H1 (cell line): ENCODE data around the gene RMDN2. TPM values are rescaled to one million over a fixed set of nuclear protein-coding genes. Genes with fewer than 3 reads are reported as not detected.

Source experiments
- CTCF ChIA-PET: fragments of 300-600 bp; sonication (Branson Sonifier 250); formaldehyde crosslinking; loops from one replicate; lab custom pipeline; 2021; ENCODE audit not compliant: partially characterized antibody; lab: Charles Lee
- POLR2A ChIA-PET: fragments of 300-600 bp; sonication (Branson Sonifier 250); formaldehyde crosslinking; loops from one replicate; lab custom pipeline; 2021; ENCODE audit warnings: inconsistent platforms; ENCODE audit not compliant: partially characterized antibody; lab: Charles Lee
- DNase-seq, 2 experiments: peaks; one replicate each; pipeline versions ENCODE4 v3.0.0 to v3.0.0-alpha.2; 2010 to 2022; ENCODE audit warnings: low spot score in 2 of 2, low read depth in 1 of 2, mixed read lengths in 1 of 2
- FAIRE-seq: peaks from 2 replicates; lab custom pipeline; 2011; peaks lifted over from hg19 to GRCh38; lab: Jason Lieb, UNC
- H2AFZ ChIP-seq: 2 replicates; pipeline ENCODE4 v1.8.1; 2012; ENCODE audit warnings: low read length, inconsistent platforms
- H2AK5ac ChIP-seq: 2 replicates; pipeline ENCODE4 v1.6.1; 2013; ENCODE audit warnings: low read depth, low read length
- H2BK120ac ChIP-seq: replicated peaks from 2 replicates; pipeline ENCODE3; 2013; ENCODE audit warnings: low read depth, low read length, inconsistent platforms
- H2BK12ac ChIP-seq: 2 replicates; pipeline ENCODE4 v1.6.1; 2013; ENCODE audit warnings: low read depth, low read length
- H2BK15ac ChIP-seq: 2 replicates; pipeline ENCODE4 v1.6.1; 2013; ENCODE audit warnings: low read length
- H2BK20ac ChIP-seq: 2 replicates; pipeline ENCODE4 v1.6.1; 2013; ENCODE audit warnings: low read length
- H2BK5ac ChIP-seq: 2 replicates; pipeline ENCODE4 v1.6.1; 2013; ENCODE audit warnings: low read depth, low read length
- H3K14ac ChIP-seq: 2 replicates; pipeline ENCODE4 v1.6.1; 2013; ENCODE audit warnings: inconsistent platforms; ENCODE audit not compliant: insufficient read length
- H3K18ac ChIP-seq: 2 replicates; pipeline ENCODE4 v1.6.1; 2013; ENCODE audit warnings: low read length; ENCODE audit errors: extremely low read depth
- H3K23ac ChIP-seq: 2 replicates; pipeline ENCODE4 v1.6.1; 2013; ENCODE audit warnings: inconsistent platforms; ENCODE audit not compliant: insufficient read length
- H3K23me2 ChIP-seq: 2 replicates; pipeline ENCODE4 v1.6.1; 2013; ENCODE audit warnings: low read depth, low read length
- H3K27ac ChIP-seq: 2 replicates; pipeline ENCODE4 v1.6.1; 2011; ENCODE audit warnings: low read depth, low read length, inconsistent platforms
- H3K27me3 ChIP-seq, 4 experiments: replicated peaks in 1 of 4; 1 replicate in 1 of 4; 2 replicates in 3 of 4; pipeline versions ENCODE4 v1.6.1 to v1.8.1; 2011 to 2013; ENCODE audit warnings: low read length in 3 of 4, mild to moderate bottlenecking in 3 of 4, inconsistent platforms in 2 of 4, mixed read lengths in 2 of 4, moderate library complexity in 1 of 4; ENCODE audit not compliant: control insufficient read depth in 3 of 4, insufficient read depth in 3 of 4; ENCODE audit errors: extremely low read depth in 1 of 4
- H3K36me3 ChIP-seq, 4 experiments: 2 replicates each; pipeline versions ENCODE4 v1.6.1 to v1.8.1; 2011 to 2013; ENCODE audit warnings: mild to moderate bottlenecking in 4 of 4, low read length in 3 of 4, moderate library complexity in 2 of 4, control low read depth in 1 of 4, inconsistent platforms in 1 of 4; ENCODE audit not compliant: insufficient read depth in 4 of 4, control insufficient read depth in 2 of 4
- H3K4ac ChIP-seq: replicated peaks from 2 replicates; pipeline ENCODE3; 2013; ENCODE audit warnings: low read length, low read depth, mixed read lengths, inconsistent platforms; ENCODE audit not compliant: insufficient read length
- H3K4me1 ChIP-seq, 4 experiments: replicated peaks in 1 of 4; 1 replicate in 1 of 4; 2 replicates in 3 of 4; pipeline versions ENCODE4 v1.6.1 to v1.8.1; 2011 to 2013; ENCODE audit warnings: low read length in 3 of 4, inconsistent platforms in 2 of 4, mixed read lengths in 1 of 4; ENCODE audit not compliant: insufficient read depth in 4 of 4, control insufficient read depth in 3 of 4
- H3K4me2 ChIP-seq, 2 experiments: 2 replicates each; pipeline versions ENCODE4 v1.6.1 to v1.8.1; 2011 to 2013; ENCODE audit warnings: low read depth in 2 of 2, low read length in 2 of 2, control low read depth in 1 of 2, inconsistent platforms in 1 of 2, mild to moderate bottlenecking in 1 of 2; ENCODE audit not compliant: insufficient read depth in 1 of 2
- H3K4me3 ChIP-seq, 4 experiments: fragments of 200-600, 300-600 bp in 1 of 4; sonication (generic), shearing (Covaris generic), sonication (Bioruptor Twin) in 1 of 4; 2 replicates each; pipeline versions ENCODE4 v1.5.1 to v1.8.1; 2011 to 2016; ENCODE audit warnings: low read length in 4 of 4, low read depth in 3 of 4, control low read depth in 2 of 4, inconsistent platforms in 2 of 4, mild to moderate bottlenecking in 2 of 4, mixed read lengths in 1 of 4, moderate library complexity in 1 of 4; ENCODE audit not compliant: insufficient read depth in 2 of 4; ENCODE audit errors: extremely low read depth in 1 of 4
- H3K56ac ChIP-seq: replicated peaks from 2 replicates; pipeline ENCODE3; 2013; ENCODE audit warnings: low read depth, mild to moderate bottlenecking, mixed read lengths, low read length, inconsistent platforms; ENCODE audit not compliant: insufficient read length
- H3K79me1 ChIP-seq: 2 replicates; pipeline ENCODE4 v1.6.1; 2013; ENCODE audit warnings: low read depth, low read length, control low read depth
- H3K79me2 ChIP-seq, 2 experiments: 2 replicates each; pipeline versions ENCODE4 v1.6.1 to v1.8.1; 2012 to 2013; ENCODE audit warnings: low read length in 2 of 2, mild to moderate bottlenecking in 2 of 2, inconsistent platforms in 1 of 2; ENCODE audit not compliant: insufficient read depth in 2 of 2, control insufficient read depth in 1 of 2
- H3K9ac ChIP-seq, 4 experiments: replicated peaks in 1 of 4; 1 replicate in 1 of 4; 2 replicates in 3 of 4; pipeline versions ENCODE4 v1.6.1 to v1.8.1; 2011 to 2013; ENCODE audit warnings: low read depth in 3 of 4, low read length in 3 of 4, control low read depth in 2 of 4, mild to moderate bottlenecking in 2 of 4, moderate library complexity in 2 of 4, inconsistent platforms in 1 of 4; ENCODE audit errors: extremely low read depth in 1 of 4
- H3K9me3 ChIP-seq, 2 experiments: 2 replicates each; pipeline versions ENCODE4 v1.6.1 to v1.8.1; 2012 to 2013; ENCODE audit warnings: mild to moderate bottlenecking in 2 of 2, moderate library complexity in 2 of 2, control low read depth in 1 of 2, inconsistent platforms in 1 of 2, low read depth in 1 of 2, low read length in 1 of 2, mixed read lengths in 1 of 2; ENCODE audit not compliant: insufficient read depth in 2 of 2
- H4K20me1 ChIP-seq, 2 experiments: replicated peaks in 1 of 2; 2 replicates each; pipeline versions ENCODE3 to v1.8.1; 2011 to 2013; ENCODE audit warnings: inconsistent platforms in 2 of 2, low read length in 2 of 2, mild to moderate bottlenecking in 1 of 2; ENCODE audit not compliant: insufficient read depth in 2 of 2, control insufficient read depth in 1 of 2
- H4K5ac ChIP-seq: 2 replicates; pipeline ENCODE4 v1.6.1; 2013; ENCODE audit warnings: low read length, low read depth, mixed read lengths, inconsistent platforms; ENCODE audit not compliant: insufficient read length
- H4K8ac ChIP-seq: 2 replicates; pipeline ENCODE4 v1.8.0; 2013; ENCODE audit warnings: mild to moderate bottlenecking, moderate library complexity, low read length, inconsistent platforms; ENCODE audit not compliant: insufficient read depth; ENCODE audit errors: extremely low read depth
- H4K91ac ChIP-seq: replicated peaks from 2 replicates; pipeline ENCODE3; 2013; ENCODE audit warnings: low read length, mixed read lengths, inconsistent platforms; ENCODE audit not compliant: insufficient read length
- BACH1 ChIP-seq: IDR thresholded peaks from 2 replicates; pipeline ENCODE4 v1.6.1; 2012; ENCODE audit warnings: low read length, improper control_type of control experiment
- CTBP2 ChIP-seq: IDR thresholded peaks from 2 replicates; pipeline ENCODE4 v1.7.0; 2011; ENCODE audit warnings: borderline replicate concordance, mild to moderate bottlenecking, moderate library complexity, mixed read lengths, low read length; ENCODE audit not compliant: insufficient read depth, insufficient read length
- EZH2 ChIP-seq: fragments of 200-600 bp; sonication (generic); IDR thresholded peaks from 2 replicates; pipeline ENCODE4 v1.7.1; 2012; ENCODE audit warnings: low read depth, mild to moderate bottlenecking, moderate library complexity, low read length, inconsistent platforms; ENCODE audit not compliant: severe bottlenecking
- JUN ChIP-seq: IDR thresholded peaks from 2 replicates; pipeline ENCODE4 v1.6.1; 2011; ENCODE audit warnings: low read depth, mild to moderate bottlenecking, improper control_type of control experiment, low read length
- MAFK ChIP-seq: IDR thresholded peaks from 2 replicates; pipeline ENCODE4 v1.6.1; 2012; ENCODE audit warnings: low read depth, mild to moderate bottlenecking, improper control_type of control experiment, low read length
- NANOG ChIP-seq: IDR thresholded peaks from 2 replicates; pipeline ENCODE4 v1.6.1; 2011; ENCODE audit warnings: low read length, low read depth, mild to moderate bottlenecking, inconsistent platforms; ENCODE audit not compliant: insufficient read depth, poor library complexity, severe bottlenecking
- NRF1 ChIP-seq: IDR thresholded peaks from 2 replicates; pipeline ENCODE4 v1.6.1; 2011; ENCODE audit warnings: mild to moderate bottlenecking, low read depth, low read length, improper control_type of control experiment
- POLR2A ChIP-seq, 2 experiments: IDR thresholded peaks; 1 replicate in 1 of 2; 2 replicates in 1 of 2; pipeline ENCODE4 v1.6.1; 2011; ENCODE audit warnings: low read depth in 2 of 2, low read length in 2 of 2, mild to moderate bottlenecking in 2 of 2; ENCODE audit errors: control extremely low read depth in 1 of 2
- RFX5 ChIP-seq: IDR thresholded peaks from 2 replicates; pipeline ENCODE4 v1.6.1; 2011; ENCODE audit warnings: low read depth, low read length, improper control_type of control experiment, borderline replicate concordance
- SAP30 ChIP-seq: fragments of 300-600 bp; sonication (generic); IDR thresholded peaks from 2 replicates; pipeline ENCODE4 v1.7.1; 2012; ENCODE audit warnings: low read length, moderate library complexity, mild to moderate bottlenecking, inconsistent platforms; ENCODE audit not compliant: insufficient read depth, insufficient replicate concordance
- SIRT6 ChIP-seq: IDR thresholded peaks from one replicate; pipeline ENCODE4 v1.7.1; 2012; ENCODE audit warnings: low read length, inconsistent platforms
- TAF1 ChIP-seq: IDR thresholded peaks from 2 replicates; pipeline ENCODE4 v1.6.1; 2011; ENCODE audit warnings: mild to moderate bottlenecking, low read depth, low read length
- ZNF274 ChIP-seq: IDR thresholded peaks from 2 replicates; pipeline ENCODE4 v1.7.0; 2012; ENCODE audit warnings: low read length, borderline replicate concordance; ENCODE audit errors: extremely low read depth
- WGBS, 2 experiments: shearing (Covaris generic) in 1 of 2; methylation state at CpG; one replicate each; pipeline versions ENCODE4 v1.1.6 to v1.1.7; 2013 to 2015; ENCODE audit warnings: low lambda C conversion rate in 2 of 2, mixed read lengths in 2 of 2, inconsistent platforms in 1 of 2, low coverage in 1 of 2, missing lambda C conversion rate in 1 of 2; ENCODE audit not compliant: insufficient replicate concordance in 2 of 2, insufficient coverage in 1 of 2, insufficient read length in 1 of 2; ENCODE audit errors: extremely low coverage in 1 of 2, missing lambda C conversion rate in 1 of 2; 5-methylcytosine and 5-hydroxymethylcytosine counted together
- polyA plus RNA-seq, 7 experiments: library from polyadenylated mRNA; depleted of rRNA in 3 of 7; stranded (reverse) in 5 of 7; unstranded in 2 of 7; fragments of >200 nt in 5 of 7; fragments of 200-250 nt in 2 of 7; gene quantifications; 1 replicate in 5 of 7; 2 replicates in 1 of 7; 4 replicates in 1 of 7; pipeline versions ENCODE4 v1.2.1 to v1.2.3, GENCODE V29; 2011 to 2013; ENCODE audit warnings: missing spikeins in 2 of 7, mixed read lengths in 2 of 7
- total RNA-seq: library from RNA; stranded (reverse); fragmentation: NEBNext Ultra II Directional; extraction: Animal tissue kit (Norgen Biotek cat#: 25700); gene quantifications from 2 replicates; pipeline ENCODE4 v1.2.1, GENCODE V29; 2021
- TF ChIP-seq, protein P1 (sequence below): IDR thresholded peaks from 2 replicates; pipeline ENCODE4 v1.6.1; 2011; ENCODE audit warnings: low read depth, mild to moderate bottlenecking, low read length; ENCODE audit not compliant: insufficient read depth

Gene RMDN2
- total and polyA plus RNA-seq, 2 of the 8 experiments (the other 6 are each of a cell fraction or from before 2014, with no cell fraction given), result 0.53 to 3.0 TPM

DNA sequence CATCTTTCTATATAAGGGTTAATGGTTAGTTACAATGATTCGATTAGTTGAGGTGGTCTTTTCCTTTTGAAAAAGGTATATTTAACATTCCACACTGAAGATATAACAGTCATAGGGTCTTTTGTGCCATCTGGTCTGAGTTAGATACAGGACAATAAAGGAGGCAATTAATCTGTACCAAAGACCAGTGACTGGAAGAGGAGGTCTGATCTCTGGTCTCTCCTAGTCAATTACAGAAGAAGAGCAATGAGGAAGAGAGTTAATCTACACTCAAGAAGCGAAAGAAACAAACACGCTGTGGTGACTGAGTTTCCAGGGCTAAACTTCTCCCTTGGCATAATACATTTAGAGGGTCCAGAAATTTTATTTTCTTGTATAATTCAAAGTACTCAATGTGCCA lies 20.7 kb upstream of the RMDN2 start:
- Histone ChIP-seq H2BK5ac (no peak overlapping the region), H2AFZ (no peak overlapping the region), H4K5ac (no peak overlapping the region), H2BK12ac (no peak overlapping the region), H3K36me3 (no peaks in the 10 kb centered on the region), H3K27ac (no peak overlapping the region), H3K23ac (no peak overlapping the region), H3K56ac (no peak overlapping the region), H4K8ac (no peak overlapping the region), H3K23me2 (no peaks in the 10 kb centered on the region), H3K79me2 (no peaks in the 10 kb centered on the region), H3K4me2 (no peak overlapping the region), H2AK5ac (no peak overlapping the region), H2BK15ac (no peak overlapping the region), H3K4ac (no peak overlapping the region), H3K4me1 (peaks cover 0 to 2% (median 0%) of the 10 kb centered on the region in 4 experiments; a peak in 1 of 7 replicates), H3K4me3 (no peak overlapping the region), H3K27me3 (no peaks in the 10 kb centered on the region), H3K79me1 (no peaks in the 10 kb centered on the region), H4K20me1 (no peaks in the 10 kb centered on the region), H4K91ac (no peak overlapping the region), H3K14ac (no peak overlapping the region), H3K9ac (no peak overlapping the region), H2BK20ac (no peak overlapping the region), H3K18ac (no peak overlapping the region), H3K9me3 (peaks cover 0 to 7% of the 10 kb centered on the region in 2 experiments; a peak in 1 of 4 replicates), H2BK120ac (no peak overlapping the region)
- DNase-seq, result no peak
- CTCF ChIA-PET, result interaction anchor here (1.2 to 1.8 kb wide), 2 partner anchors 8 to 28 kb away, joined by 3 to 4 read pairs; no protein-coding TSS in a partner anchor
- no peak for FAIRE-seq
- WGBS, 2 experiments, result 91% methylated on average over 3 of the region's 3 CpGs; no CpG with 5 or more reads in 1 of the 2 experiments
- POLR2A ChIA-PET, result no interaction called here
- TF ChIP-seq CTBP2, result no peak
- TF ChIP-seq NANOG, result no peak
- TF ChIP-seq, protein P1, sequence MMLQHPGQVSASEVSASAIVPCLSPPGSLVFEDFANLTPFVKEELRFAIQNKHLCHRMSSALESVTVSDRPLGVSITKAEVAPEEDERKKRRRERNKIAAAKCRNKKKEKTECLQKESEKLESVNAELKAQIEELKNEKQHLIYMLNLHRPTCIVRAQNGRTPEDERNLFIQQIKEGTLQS, result no peak
- no peak for TF ChIP-seq JUN
- no peak for TF ChIP-seq MAFK
- TF ChIP-seq BACH1, result no peak
- TF ChIP-seq SIRT6, result no peak
- no peak for TF ChIP-seq POLR2A (IDR thresholded peaks at IDR 0.05; ENCODE audit: control extremely low read depth in 1 of 2, low read depth in 2 of 2, low read length in 2 of 2)
- TF ChIP-seq ZNF274, result no peak
- TF ChIP-seq RFX5, result no peak
- no peak for TF ChIP-seq SAP30
- TF ChIP-seq TAF1, result no peak
- no peak for TF ChIP-seq EZH2
- no peak for TF ChIP-seq NRF1
